Large intestine (tissue), 3 donors: ENCODE results near the gene TRIM67. TPM values are rescaled to one million over a fixed set of nuclear protein-coding genes. Genes with fewer than 3 reads are reported as not detected.
"Not testable (repeated sequence)": the region's sequence is repeated elsewhere in the genome, so short reads cannot be mapped to it uniquely, and the experiment has no call there.

ENCODE experiments used
- DNase-seq, 2 donors: peaks; one replicate each; pipeline versions ENCODE4 v3.0.0 to v3.0.0-alpha.2; 2013
- H3K27ac ChIP-seq: one replicate; pipeline ENCODE4 v1.5.1; 2013; ENCODE audit warnings: low read length
- H3K27me3 ChIP-seq: 2 replicates; pipeline ENCODE4 v1.6.1; 2013; ENCODE audit warnings: low read length; ENCODE audit not compliant: control insufficient read depth, insufficient read depth
- H3K36me3 ChIP-seq: 2 replicates; pipeline ENCODE4 v1.6.1; 2013; ENCODE audit warnings: low read length; ENCODE audit not compliant: control insufficient read depth, insufficient read depth
- H3K4me1 ChIP-seq: one replicate; pipeline ENCODE4 v1.6.1; 2013; ENCODE audit warnings: low read length; ENCODE audit not compliant: control insufficient read depth, insufficient read depth
- H3K4me3 ChIP-seq: one replicate; pipeline ENCODE4 v1.5.1; 2013; ENCODE audit warnings: low read length
- H3K9me3 ChIP-seq: one replicate; pipeline ENCODE4 v1.6.1; 2013; ENCODE audit warnings: mild to moderate bottlenecking, low read depth, low read length, moderate library complexity; ENCODE audit not compliant: control insufficient read depth
- WGBS: methylation state at CpG from one replicate; pipeline ENCODE4 v1.1.5; 2013; ENCODE audit warnings: low lambda C conversion rate; ENCODE audit not compliant: insufficient coverage; 5-methylcytosine and 5-hydroxymethylcytosine counted together
- polyA plus RNA-seq: library from polyadenylated mRNA; unstranded; fragments of 120-200 nt; gene quantifications from one replicate; pipeline ENCODE4 v1.2.1, GENCODE V29; 2013

The TRIM67 gene
- polyA plus RNA-seq, 1 donor = 1.1 TPM

GRCh38 chr1:231157311-231157710, 4.5 kb upstream of the TRIM67 start:
- H3K27me3 ChIP-seq = peaks cover 54% of the 10 kb centered on the region
- no peak overlapping the region for H3K4me3 ChIP-seq
- no peaks in the 10 kb centered on the region for H3K36me3 ChIP-seq
- H3K9me3 ChIP-seq = no peaks in the 10 kb centered on the region
- no peak overlapping the region for H3K27ac ChIP-seq
- no peak for DNase-seq
- H3K4me1 ChIP-seq = peaks cover 3% of the 10 kb centered on the region
- no CpG with 5 or more reads among the region's 1 CpG for WGBS

- H3K27ac ChIP-seq, H3K36me3 ChIP-seq, H3K9me3 ChIP-seq, H3K4me3 ChIP-seq, DNase-seq, H3K4me1 ChIP-seq: not testable (repeated sequence)
- H3K27me3 ChIP-seq = peaks cover 62% of the 10 kb centered on the region
- WGBS = no CpG with 5 or more reads among the region's 7 CpGs
These were observed 3.7 kb upstream of the TRIM67 start for GRCh38 chr1:231158141-231158540.

- Histone ChIP-seq H3K4me1 (peaks cover 6% of the 10 kb centered on the region), H3K9me3 (peaks cover 7% of the 10 kb centered on the region), H3K4me3 (no peak overlapping the region), H3K27ac (no peak overlapping the region), H3K36me3 (no peaks in the 10 kb centered on the region), H3K27me3 (peaks cover 74% of the 10 kb centered on the region)
- no peak for DNase-seq
- 100% methylated on average over 2 of the region's 6 CpGs for WGBS
These were observed 2.5 kb upstream of the TRIM67 start for GRCh38 chr1:231159202-231159962.

GRCh38 chr1:231159963-231160761, 1.7 kb upstream of the TRIM67 start:
- WGBS = no CpG with 5 or more reads among the region's 15 CpGs
- DNase-seq = no peak
- Histone ChIP-seq H3K27me3 (peaks cover 75% of the 10 kb centered on the region), H3K4me1 (peaks cover 6% of the 10 kb centered on the region), H3K36me3 (no peaks in the 10 kb centered on the region), H3K27ac (no peak overlapping the region), H3K9me3 (peaks cover 7% of the 10 kb centered on the region), H3K4me3 (no peak overlapping the region)

GRCh38 chr1:231160895-231161666, 777 bp upstream of the TRIM67 start:
- WGBS = no CpG with 5 or more reads among the region's 51 CpGs
- no peaks in the 10 kb centered on the region for H3K36me3 ChIP-seq
- DNase-seq = peak in 1 of 2 donors; percentile 9
- peaks cover 78% of the 10 kb centered on the region for H3K27me3 ChIP-seq
- H3K4me1 ChIP-seq = peaks cover 6% of the 10 kb centered on the region
- peak overlapping the region; percentile 16 for H3K4me3 ChIP-seq
- H3K9me3 ChIP-seq = peaks cover 7% of the 10 kb centered on the region
- H3K27ac ChIP-seq = no peak overlapping the region

- peaks cover 6% of the 10 kb centered on the region for H3K4me1 ChIP-seq
- H3K27me3 ChIP-seq = peaks cover 79% of the 10 kb centered on the region
- H3K4me3 ChIP-seq = no peak overlapping the region
- DNase-seq = peak in 1 of 2 donors; percentile 67
- no peak overlapping the region for H3K27ac ChIP-seq
- WGBS = no CpG with 5 or more reads among the region's 71 CpGs
- H3K9me3 ChIP-seq = peaks cover 7% of the 10 kb centered on the region
- no peaks in the 10 kb centered on the region for H3K36me3 ChIP-seq
These were observed 575 bp downstream of the TRIM67 start for GRCh38 chr1:231162297-231162969.

- H3K27me3 ChIP-seq = peaks cover 77% of the 10 kb centered on the region
- no CpG with 5 or more reads among the region's 97 CpGs for WGBS
- H3K4me3 ChIP-seq = no peak overlapping the region
- H3K27ac ChIP-seq = no peak overlapping the region
- H3K4me1 ChIP-seq = peaks cover 6% of the 10 kb centered on the region
- peak in 1 of 2 donors; percentile 11 for DNase-seq
- peaks cover 7% of the 10 kb centered on the region for H3K9me3 ChIP-seq
- H3K36me3 ChIP-seq = no peaks in the 10 kb centered on the region
These were observed 1.3 kb downstream of the TRIM67 start for GRCh38 chr1:231162970-231163829.

GRCh38 chr1:231163830-231164427, 2.1 kb downstream of the TRIM67 start:
- H3K27me3 ChIP-seq = peaks cover 71% of the 10 kb centered on the region

GRCh38 chr1:231165371-231165770, 3.5 kb downstream of the TRIM67 start:
- DNase-seq = no peak
- Histone ChIP-seq H3K27me3 (peaks cover 56% of the 10 kb centered on the region), H3K27ac (no peak overlapping the region), H3K36me3 (no peaks in the 10 kb centered on the region), H3K4me3 (no peak overlapping the region), H3K9me3 (peaks cover 7% of the 10 kb centered on the region), H3K4me1 (peaks cover 6% of the 10 kb centered on the region)
- no CpG with 5 or more reads among the region's 1 CpG for WGBS

More at GRCh38 chr1:231163830-231164427, 2.1 kb downstream of the TRIM67 start:
- Histone ChIP-seq H3K4me1 (peaks cover 6% of the 10 kb centered on the region), H3K36me3 (no peaks in the 10 kb centered on the region), H3K27ac (no peak overlapping the region), H3K4me3 (no peak overlapping the region), H3K9me3 (peaks cover 7% of the 10 kb centered on the region)
- no peak for DNase-seq
- WGBS = no CpG with 5 or more reads among the region's 23 CpGs
